GM04504 (cell line): ENCODE data around the gene ANKRD52.
A peak's percentile ranks its signal among the peaks of the same experiment; 100 is the strongest.

ENCODE experiments used
- DNase-seq: peaks from one replicate; pipeline ENCODE4 v3.0.0-alpha.2; 2012; ENCODE audit warnings: low read depth

Gene ANKRD52

GRCh38 chr12:56241424-56242303 lies 16.5 kb downstream of the ANKRD52 start:
- DNase-seq = no peak

- no peak for DNase-seq
Measured at GRCh38 chr12:56237552-56237951, 20.6 kb downstream of the ANKRD52 start.

- no peak for DNase-seq
Measured at GRCh38 chr12:56236985-56237384, 21.2 kb downstream of the ANKRD52 start.

GRCh38 chr12:56236091-56236490 lies 22.1 kb downstream of the ANKRD52 start:
- DNase-seq = no peak

- DNase-seq = no peak
Measured at GRCh38 chr12:56234746-56235436, 23.3 kb downstream of the ANKRD52 start.

GRCh38 chr12:56231184-56231582 lies 27.0 kb downstream of the ANKRD52 start:
- DNase-seq = no peak

GRCh38 chr12:56230432-56231183 lies 27.6 kb downstream of the ANKRD52 start:
- no peak for DNase-seq

GRCh38 chr12:56229916-56230431 lies 28.2 kb downstream of the ANKRD52 start, which contains the start of gene SLC39A5:
SLC39A5 (plus strand) TSS chr12:56230051; CDS start chr12:56231275, 1,224 bp downstream.
- no peak for DNase-seq

- no peak for DNase-seq
Measured at GRCh38 chr12:56229082-56229481, 29.1 kb downstream of the ANKRD52 start.

GRCh38 chr12:56224954-56225353 lies 33.2 kb downstream of the ANKRD52 start:
- no peak for DNase-seq

- peak; percentile 97 for DNase-seq
Measured at GRCh38 chr12:56224102-56224701, 34.0 kb downstream of the ANKRD52 start, which contains the start of gene NABP2. NABP2 (plus strand) TSS chr12:56224342; CDS start chr12:56224857, 515 bp downstream.

- no peak for DNase-seq
Measured at GRCh38 chr12:56223571-56224101, 34.5 kb downstream of the ANKRD52 start.

- no peak for DNase-seq
Measured at GRCh38 chr12:56222531-56222895, 35.7 kb downstream of the ANKRD52 start.

GRCh38 chr12:56221757-56222530 lies 36.2 kb downstream of the ANKRD52 start, which contains the start of gene RNF41:
RNF41 (minus strand) TSS chr12:56221922; CDS start chr12:56214047, 7,875 bp downstream.
- DNase-seq = peak; percentile 93

- peak; percentile 57 for DNase-seq
Measured at GRCh38 chr12:56221232-56221756, 36.9 kb downstream of the ANKRD52 start.

- no peak for DNase-seq
Measured at GRCh38 chr12:56220611-56221231, 37.5 kb downstream of the ANKRD52 start.

- no peak for DNase-seq
Measured at GRCh38 chr12:56219840-56220239, 38.3 kb downstream of the ANKRD52 start.

- DNase-seq = no peak
Measured at GRCh38 chr12:56216461-56216860, 41.7 kb downstream of the ANKRD52 start.

- DNase-seq = no peak
Measured at GRCh38 chr12:56213878-56214277, 44.3 kb downstream of the ANKRD52 start.

- no peak for DNase-seq
Measured at GRCh38 chr12:56212361-56212760, 45.8 kb downstream of the ANKRD52 start.
